GM21786 (cell line): Measurements from ENCODE around the gene TBL2.
"Not testable (repeated sequence)": the region's sequence is repeated elsewhere in the genome, so short reads cannot be mapped to it uniquely, and the experiment has no call there.

ENCODE experiments used
- ATAC-seq: cut with Tn5 transposase; IDR thresholded peaks from one replicate; pipeline ENCODE4 v1.9.1; 2021; ENCODE audit not compliant: unreplicated experiment

Gene TBL2

GRCh38 chr7:73570977-73571376 lies 7.4 kb downstream of the TBL2 start:
- no peak for ATAC-seq

- ATAC-seq = no peak
Observed at GRCh38 chr7:73570521-73570920, 7.9 kb downstream of the TBL2 start.

- no peak for ATAC-seq
Observed at GRCh38 chr7:73569042-73569608, 9.3 kb downstream of the TBL2 start.

- ATAC-seq = no peak
Observed at GRCh38 chr7:73567846-73568685, 10.3 kb downstream of the TBL2 start.

GRCh38 chr7:73567140-73567539 lies 11.2 kb downstream of the TBL2 start:
- ATAC-seq = no peak

- not testable (repeated sequence) for ATAC-seq
Observed at GRCh38 chr7:73566431-73566830, 11.9 kb downstream of the TBL2 start.

GRCh38 chr7:73565675-73566340 lies 12.6 kb downstream of the TBL2 start:
- ATAC-seq = no peak

- no peak for ATAC-seq
Observed at GRCh38 chr7:73560109-73560835, 18.1 kb downstream of the TBL2 start.

- peak; percentile 31 for ATAC-seq
Observed at GRCh38 chr7:73557397-73558257, 20.8 kb downstream of the TBL2 start, which contains the start of gene BCL7B. BCL7B (minus strand) TSS chr7:73557690; CDS start chr7:73557578, 112 bp downstream.

GRCh38 chr7:73557108-73557396 lies 21.3 kb downstream of the TBL2 start:
- peak; percentile 85 for ATAC-seq

- no peak for ATAC-seq
Observed at GRCh38 chr7:73556208-73557107, 21.9 kb downstream of the TBL2 start.

GRCh38 chr7:73555411-73555982 lies 22.9 kb downstream of the TBL2 start:
- no peak for ATAC-seq

- ATAC-seq = not testable (repeated sequence)
Observed at GRCh38 chr7:73550093-73550492, 28.3 kb downstream of the TBL2 start.

GRCh38 chr7:73549176-73549575 lies 29.2 kb downstream of the TBL2 start:
- ATAC-seq = no peak

- no peak for ATAC-seq
Observed at GRCh38 chr7:73547841-73548240, 30.5 kb downstream of the TBL2 start.

- no peak for ATAC-seq
Observed at GRCh38 chr7:73544678-73545077, 33.7 kb downstream of the TBL2 start.

GRCh38 chr7:73541722-73542121 lies 36.7 kb downstream of the TBL2 start:
- no peak for ATAC-seq

GRCh38 chr7:73539709-73540108 lies 38.7 kb downstream of the TBL2 start:
- ATAC-seq = no peak

- not testable (repeated sequence) for ATAC-seq
Observed at GRCh38 chr7:73538510-73538909, 39.9 kb downstream of the TBL2 start.
